ENCODE measurements around the gene ZNF598.
A peak's percentile ranks its signal among the peaks of the same experiment; 100 is the strongest.

Gene ZNF598

DNA sequence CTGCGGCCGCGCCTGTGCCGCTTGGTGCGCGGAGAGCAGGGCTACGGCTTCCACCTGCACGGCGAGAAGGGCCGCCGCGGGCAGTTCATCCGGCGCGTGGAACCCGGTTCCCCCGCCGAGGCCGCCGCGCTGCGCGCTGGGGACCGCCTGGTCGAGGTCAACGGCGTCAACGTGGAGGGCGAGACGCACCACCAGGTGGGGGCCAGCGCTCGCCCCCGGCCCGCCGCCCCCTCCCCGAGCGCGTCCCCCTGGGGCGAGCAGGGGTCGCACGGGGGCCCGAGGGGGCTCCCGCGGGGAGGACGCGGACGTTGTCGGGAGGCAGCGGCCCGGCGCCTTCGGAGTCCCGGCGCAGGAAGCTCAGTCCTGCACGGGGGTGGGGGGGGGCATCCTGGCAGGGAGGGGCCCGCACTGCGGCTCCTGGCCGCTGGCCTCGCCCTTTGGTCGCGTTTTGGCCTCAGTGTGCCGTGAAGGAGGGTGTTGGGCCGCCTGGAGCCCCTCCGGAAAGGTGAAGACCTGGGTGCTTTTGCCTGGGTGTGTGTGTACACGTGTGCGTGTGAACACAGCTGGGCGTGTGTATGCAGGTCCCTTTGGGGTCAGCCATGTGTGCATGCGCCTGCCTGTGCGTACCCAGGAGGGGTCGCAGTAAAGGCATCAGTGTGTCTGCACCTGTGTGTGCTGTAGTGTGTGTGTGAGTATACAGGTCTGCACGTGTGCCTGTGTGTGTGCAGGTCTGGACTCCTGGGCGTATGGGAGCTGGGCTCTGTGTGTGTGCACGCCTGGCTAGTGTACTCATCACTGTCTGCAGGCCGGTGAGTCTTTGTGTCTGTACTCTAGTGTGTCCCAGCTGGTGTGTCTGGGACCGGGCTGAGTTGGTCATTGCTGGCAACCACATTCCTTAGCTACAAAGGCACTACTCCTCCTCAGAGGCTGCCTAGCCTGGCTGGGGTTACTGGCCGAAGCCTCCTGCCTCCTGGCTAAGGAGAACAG, 17.7 kb upstream of the ZNF598 start:
- H3K36me3 Mint-ChIP-seq (ENCODE audit: low read depth) = no peaks in the 10 kb centered on the region
- no peaks in the 10 kb centered on the region for H3K9me3 Mint-ChIP-seq
- H3K4me3 Mint-ChIP-seq = peak overlapping the region; percentile 66
- no peak for DNase-seq (ENCODE audit: low spot score)
- peaks cover 32% of the 10 kb centered on the region for H3K27me3 Mint-ChIP-seq (ENCODE audit: low read depth)
- no peak overlapping the region for H3K27ac Mint-ChIP-seq
- peaks cover 11% of the 10 kb centered on the region for H3K4me1 Mint-ChIP-seq (ENCODE audit: low read depth)

DNA sequence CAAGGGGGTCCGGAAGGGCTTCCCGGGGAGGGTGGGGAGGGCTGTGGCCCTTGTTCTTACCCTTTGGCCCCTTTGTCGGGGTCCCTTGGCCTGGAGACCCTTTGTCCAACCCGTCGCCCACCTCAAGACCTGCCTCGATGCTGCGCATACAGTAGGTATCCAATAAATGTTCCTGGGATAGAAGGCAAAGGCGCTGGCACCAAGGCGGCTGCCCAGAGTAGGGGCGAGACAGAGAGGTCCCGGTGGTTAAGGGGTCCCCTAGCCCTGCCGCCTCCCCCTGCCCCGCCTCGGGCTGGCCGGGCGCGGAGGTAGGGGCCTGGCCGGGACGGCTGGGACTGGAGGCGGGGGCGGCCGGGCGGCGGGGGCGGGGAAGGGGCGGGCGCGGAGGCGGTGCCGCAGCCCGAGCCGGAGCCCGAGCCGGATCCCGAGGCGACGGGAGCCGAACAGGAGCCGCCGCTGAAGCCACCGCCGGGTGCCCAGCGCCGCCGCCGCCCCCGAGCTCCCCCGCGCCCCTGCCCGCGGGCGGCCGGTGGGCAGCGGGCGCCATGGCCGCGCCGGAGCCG, 16.9 kb upstream of the ZNF598 start, which contains the start of gene NHERF2:
NHERF2 (plus strand) TSS at position 442 of the 563 bp plus-strand sequence; CDS start at position 546, 104 bp downstream.
- Mint-ChIP-seq H3K36me3 (ENCODE audit: low read depth) (no peaks in the 10 kb centered on the region), H3K9me3 (no peaks in the 10 kb centered on the region), H3K27me3 (ENCODE audit: low read depth) (peaks cover 35% of the 10 kb centered on the region), H3K4me1 (ENCODE audit: low read depth) (peaks cover 11% of the 10 kb centered on the region), H3K4me3 (peak within 1 kb of the TSS; percentile 66), H3K27ac (no peak within 1 kb of the TSS)
- no peak for DNase-seq (ENCODE audit: low spot score)

DNA sequence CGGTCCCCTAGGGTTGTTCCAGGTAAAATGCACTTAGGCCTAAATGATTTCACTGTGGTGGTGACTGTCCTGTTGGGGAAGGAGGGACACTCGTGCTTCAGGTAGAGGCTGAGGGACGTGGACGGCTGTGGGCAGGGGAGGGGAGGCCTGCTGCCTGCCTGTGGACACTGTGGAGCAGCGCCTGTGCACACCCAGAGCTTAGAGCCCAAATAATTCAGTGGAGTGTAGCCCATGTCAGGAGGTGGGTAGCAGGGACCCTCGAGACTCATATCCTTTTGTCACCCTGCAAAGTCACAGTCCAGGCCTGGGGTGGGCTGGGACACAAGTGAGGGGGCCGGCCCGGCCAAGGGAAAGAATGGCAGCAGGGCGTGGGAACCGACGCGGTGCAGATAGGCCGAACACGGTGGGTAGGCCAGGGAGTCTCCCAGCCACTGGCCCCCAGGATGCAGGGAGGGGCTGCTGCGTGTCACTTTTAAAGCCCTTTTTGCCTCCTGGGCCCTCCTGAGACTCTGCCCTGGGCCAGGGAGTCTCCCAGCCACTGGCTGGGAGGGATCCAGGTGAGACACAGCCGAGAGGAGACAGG, 16.3 kb upstream of the ZNF598 start:
- Mint-ChIP-seq H3K27me3 (ENCODE audit: low read depth) (peaks cover 41% of the 10 kb centered on the region), H3K9me3 (no peaks in the 10 kb centered on the region), H3K27ac (no peak overlapping the region), H3K4me1 (ENCODE audit: low read depth) (peaks cover 11% of the 10 kb centered on the region), H3K4me3 (peak overlapping the region; percentile 59), H3K36me3 (ENCODE audit: low read depth) (no peaks in the 10 kb centered on the region)
- DNase-seq (ENCODE audit: low spot score) = no peak

DNA sequence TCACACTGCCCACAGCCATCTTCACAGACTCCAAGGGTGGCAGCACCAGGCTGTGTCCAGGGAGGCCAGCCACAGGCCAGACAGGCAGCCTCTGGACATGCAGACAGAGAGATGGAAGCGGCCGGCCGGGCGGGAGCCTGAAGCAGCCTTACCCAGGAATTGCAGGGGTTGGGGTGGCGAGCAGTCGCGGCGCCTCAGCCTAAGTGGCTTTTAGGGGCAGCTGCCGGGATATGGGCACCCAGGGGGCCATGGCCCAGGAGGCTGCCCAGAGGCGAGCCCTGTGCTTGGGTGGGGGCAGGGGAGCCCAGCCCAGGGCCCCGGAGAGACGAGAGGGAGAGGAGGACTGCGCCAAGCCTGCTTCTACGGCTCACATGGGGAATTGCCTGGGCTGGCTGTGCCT, 15.6 kb upstream of the ZNF598 start:
- Mint-ChIP-seq H3K9me3 (no peaks in the 10 kb centered on the region), H3K36me3 (ENCODE audit: low read depth) (no peaks in the 10 kb centered on the region), H3K27ac (no peak overlapping the region), H3K4me3 (peak overlapping the region; percentile 59), H3K27me3 (ENCODE audit: low read depth) (peaks cover 46% of the 10 kb centered on the region), H3K4me1 (ENCODE audit: low read depth) (peaks cover 11% of the 10 kb centered on the region)
- DNase-seq (ENCODE audit: low spot score) = no peak

DNA sequence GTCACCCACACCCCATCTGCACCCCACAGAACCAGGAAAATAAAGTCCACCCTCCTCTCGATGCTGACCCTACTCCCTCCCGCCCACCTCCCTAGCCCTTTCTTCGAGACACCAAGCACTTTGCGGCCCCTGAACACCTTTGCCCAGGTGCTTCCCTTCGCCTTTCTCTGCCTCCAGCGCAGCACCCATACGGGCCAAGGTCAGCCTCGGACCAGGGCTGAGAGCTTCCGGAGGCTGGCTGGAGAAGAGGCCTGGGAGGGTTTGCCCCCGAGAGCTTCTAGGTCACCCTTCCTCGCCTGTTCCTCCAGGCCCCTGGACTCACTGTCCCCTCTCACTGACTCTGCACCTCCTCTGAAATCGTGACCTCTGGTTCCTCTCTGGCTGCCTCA, 14.4 kb upstream of the ZNF598 start:
- H3K27ac Mint-ChIP-seq = peak overlapping the region; percentile 59
- H3K4me1 Mint-ChIP-seq (ENCODE audit: low read depth) = peaks cover 11% of the 10 kb centered on the region
- no peak for DNase-seq (ENCODE audit: low spot score)
- no peaks in the 10 kb centered on the region for H3K9me3 Mint-ChIP-seq
- H3K4me3 Mint-ChIP-seq = peak overlapping the region; percentile 28
- no peaks in the 10 kb centered on the region for H3K36me3 Mint-ChIP-seq (ENCODE audit: low read depth)
- peaks cover 49% of the 10 kb centered on the region for H3K27me3 Mint-ChIP-seq (ENCODE audit: low read depth)

DNA sequence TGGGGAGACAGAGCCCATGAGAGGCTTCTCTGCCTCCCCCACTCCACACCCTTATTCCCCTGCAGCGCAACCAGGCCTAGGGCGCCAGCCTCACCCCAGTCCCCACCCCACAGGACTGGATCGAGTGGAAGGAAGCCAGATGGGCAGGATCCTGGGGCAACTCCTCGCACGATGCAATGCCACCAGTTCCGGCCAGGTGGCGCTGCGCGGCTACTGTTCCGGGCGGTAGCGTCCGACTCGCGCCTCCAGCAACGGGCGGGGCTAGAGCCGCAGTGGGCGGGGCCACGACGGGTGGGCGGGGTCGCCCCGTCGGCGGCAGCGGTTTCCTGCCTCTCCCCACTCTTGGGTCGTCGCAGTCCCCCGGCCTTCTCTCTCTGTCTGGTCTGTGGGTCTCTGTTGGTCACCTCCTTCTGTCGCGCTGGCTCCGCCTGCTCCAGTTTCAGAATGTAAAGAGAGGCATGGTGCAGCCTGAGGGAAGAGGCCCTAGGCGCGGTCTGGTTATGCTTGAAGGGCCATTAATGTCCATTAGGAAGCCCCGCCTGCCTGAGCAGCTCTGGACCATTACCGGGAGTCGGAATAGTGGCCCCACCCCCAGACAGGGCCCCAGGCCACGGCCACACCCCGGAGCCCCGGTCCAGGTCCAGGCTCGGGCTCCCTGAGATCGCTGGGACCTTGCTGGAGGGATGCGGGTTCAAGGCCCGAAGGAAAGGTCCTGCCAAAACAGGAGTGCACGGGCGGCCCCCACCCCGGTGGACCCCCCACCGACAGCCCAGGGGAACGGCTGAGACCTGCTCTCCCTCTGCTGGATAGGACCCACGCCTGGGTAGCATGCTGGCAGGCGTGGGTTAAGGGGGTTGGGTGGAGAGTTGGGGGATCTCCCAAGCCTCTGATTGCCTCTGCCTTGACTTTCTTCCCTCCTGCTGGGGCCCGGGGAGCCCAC, 13.7 kb upstream of the ZNF598 start:
- peak overlapping the region; percentile 71 for H3K4me3 Mint-ChIP-seq
- peak overlapping the region; percentile 69 for H3K27ac Mint-ChIP-seq
- H3K9me3 Mint-ChIP-seq = no peaks in the 10 kb centered on the region
- peaks cover 11% of the 10 kb centered on the region for H3K4me1 Mint-ChIP-seq (ENCODE audit: low read depth)
- DNase-seq (ENCODE audit: low spot score) = peak; percentile 91
- peaks cover 47% of the 10 kb centered on the region for H3K27me3 Mint-ChIP-seq (ENCODE audit: low read depth)
- no peaks in the 10 kb centered on the region for H3K36me3 Mint-ChIP-seq (ENCODE audit: low read depth)

DNA sequence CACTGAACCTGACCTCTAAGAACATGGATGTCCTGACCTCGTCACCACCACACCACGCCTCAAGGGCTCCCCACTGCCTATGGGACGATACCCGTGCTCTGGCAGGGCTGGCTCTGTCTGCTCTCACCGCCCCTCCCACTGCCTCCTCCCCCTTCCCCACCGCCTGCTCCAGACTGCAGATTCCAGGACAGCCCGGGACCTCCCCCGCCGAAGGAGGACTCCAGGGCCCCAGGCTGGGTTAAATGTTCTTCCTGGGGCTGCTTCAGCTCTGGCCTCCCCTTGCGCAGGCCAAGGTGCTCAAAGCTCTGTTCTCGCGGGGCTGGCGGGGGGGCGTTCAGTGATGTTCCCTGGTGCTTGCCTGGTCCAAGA, 13.1 kb upstream of the ZNF598 start:
- H3K36me3 Mint-ChIP-seq (ENCODE audit: low read depth) = no peaks in the 10 kb centered on the region
- no peak for DNase-seq (ENCODE audit: low spot score)

DNA sequence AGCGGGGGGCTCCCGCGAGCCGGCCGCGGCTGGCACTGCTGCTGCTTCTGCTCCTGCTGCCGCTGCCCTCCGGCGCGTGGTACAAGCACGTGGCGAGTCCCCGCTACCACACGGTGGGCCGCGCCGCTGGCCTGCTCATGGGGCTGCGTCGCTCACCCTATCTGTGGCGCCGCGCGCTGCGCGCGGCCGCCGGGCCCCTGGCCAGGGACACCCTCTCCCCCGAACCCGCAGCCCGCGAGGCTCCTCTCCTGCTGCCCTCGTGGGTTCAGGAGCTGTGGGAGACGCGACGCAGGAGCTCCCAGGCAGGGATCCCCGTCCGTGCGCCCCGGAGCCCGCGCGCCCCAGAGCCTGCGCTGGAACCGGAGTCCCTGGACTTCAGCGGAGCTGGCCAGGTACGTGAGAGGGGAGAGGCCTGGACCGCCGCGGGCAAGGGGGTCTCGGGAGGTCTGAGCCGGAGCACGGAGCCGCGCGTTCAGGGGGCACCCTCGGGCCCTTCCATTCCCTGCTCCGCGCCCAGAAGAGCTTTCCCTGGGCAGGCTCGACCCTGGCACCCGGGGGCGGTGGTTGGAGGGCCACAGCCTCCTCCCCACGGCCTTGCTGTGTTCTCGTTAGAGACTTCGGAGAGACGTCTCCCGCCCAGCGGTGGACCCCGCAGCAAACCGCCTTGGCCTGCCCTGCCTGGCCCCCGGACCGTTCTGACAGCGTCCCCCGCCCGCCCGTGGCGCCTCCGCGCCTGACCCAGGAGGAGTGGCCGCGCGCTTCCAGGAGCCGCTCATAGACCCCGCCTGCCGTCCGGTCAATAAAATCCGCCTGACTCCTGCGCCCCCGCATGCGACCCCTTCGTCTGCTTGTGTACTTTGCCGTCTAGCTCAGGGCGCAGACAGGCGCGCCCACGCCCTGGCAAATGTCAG, 10.6 kb upstream of the ZNF598 start:
- Mint-ChIP-seq H3K4me1 (ENCODE audit: low read depth) (peaks cover 11% of the 10 kb centered on the region), H3K27me3 (ENCODE audit: low read depth) (peaks cover 33% of the 10 kb centered on the region), H3K4me3 (peak overlapping the region; percentile 26), H3K36me3 (ENCODE audit: low read depth) (no peaks in the 10 kb centered on the region), H3K9me3 (no peaks in the 10 kb centered on the region), H3K27ac (no peak overlapping the region)
- DNase-seq (ENCODE audit: low spot score) = no peak

More for the DNA sequence above, 13.1 kb upstream of the ZNF598 start:
- Mint-ChIP-seq H3K4me3 (peak overlapping the region; percentile 71), H3K4me1 (ENCODE audit: low read depth) (peaks cover 11% of the 10 kb centered on the region), H3K27ac (no peak overlapping the region), H3K27me3 (ENCODE audit: low read depth) (peaks cover 43% of the 10 kb centered on the region), H3K9me3 (no peaks in the 10 kb centered on the region)

DNA sequence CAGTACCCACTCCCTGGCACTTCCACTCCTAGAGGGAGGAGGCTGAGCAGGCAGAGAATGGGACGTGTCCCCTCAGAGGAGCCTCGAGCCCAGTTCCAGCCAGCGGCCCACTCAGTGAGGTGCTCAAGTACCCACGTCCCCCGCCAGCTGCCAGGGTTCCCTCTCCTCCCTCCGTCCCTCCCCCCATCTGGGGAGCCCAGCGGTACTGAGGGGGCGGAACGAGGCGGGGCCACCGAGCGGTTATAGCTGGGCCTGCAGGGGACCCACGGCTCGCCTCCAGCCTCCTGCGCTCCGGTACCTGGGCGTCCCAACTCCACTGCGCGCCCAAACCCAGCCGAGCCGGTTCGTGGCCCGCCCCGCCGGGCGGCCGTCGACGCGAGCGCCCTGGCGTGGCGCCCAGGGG, 9.9 kb upstream of the ZNF598 start, which contains the start of gene NPW:
NPW (plus strand) TSS at position 268 of the 403 bp plus-strand sequence.
- no peaks in the 10 kb centered on the region for H3K36me3 Mint-ChIP-seq (ENCODE audit: low read depth)
- H3K27ac Mint-ChIP-seq = no peak within 1 kb of the TSS
- no peak for DNase-seq (ENCODE audit: low spot score)
- no peaks in the 10 kb centered on the region for H3K9me3 Mint-ChIP-seq
- peaks cover 31% of the 10 kb centered on the region for H3K27me3 Mint-ChIP-seq (ENCODE audit: low read depth)
- peaks cover 11% of the 10 kb centered on the region for H3K4me1 Mint-ChIP-seq (ENCODE audit: low read depth)
- H3K4me3 Mint-ChIP-seq = peak within 1 kb of the TSS; percentile 26

DNA sequence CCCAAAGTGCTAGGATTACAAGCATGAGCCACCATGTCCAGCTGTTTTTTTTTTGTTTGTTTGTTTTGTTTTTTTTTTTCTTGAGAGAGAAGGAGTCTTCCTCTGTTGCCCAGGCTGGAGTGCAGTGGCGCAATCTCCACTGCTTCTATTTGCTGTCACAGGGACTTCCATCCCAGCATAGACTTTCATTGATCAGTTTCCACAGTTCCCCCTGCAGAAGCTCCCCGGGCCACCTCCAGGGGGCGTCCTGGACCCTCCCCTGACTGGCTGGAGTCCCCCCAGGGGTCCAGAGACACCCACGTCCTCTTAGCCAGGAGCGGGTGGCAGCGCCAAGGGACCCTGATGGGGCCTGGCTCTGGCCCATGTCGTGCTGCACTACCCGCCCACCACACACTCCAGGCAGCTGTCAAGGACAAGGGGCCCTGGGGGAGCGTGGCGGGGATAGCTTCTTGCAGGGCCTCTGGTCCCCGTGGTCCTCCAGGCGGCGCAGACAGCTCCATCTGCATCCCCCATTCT, 6.8 kb upstream of the ZNF598 start:
- DNase-seq (ENCODE audit: low spot score) = no peak
- H3K27ac Mint-ChIP-seq = no peak overlapping the region
- no peak overlapping the region for H3K4me3 Mint-ChIP-seq
- H3K9me3 Mint-ChIP-seq = no peaks in the 10 kb centered on the region
- no peaks in the 10 kb centered on the region for H3K36me3 Mint-ChIP-seq (ENCODE audit: low read depth)
- H3K27me3 Mint-ChIP-seq (ENCODE audit: low read depth) = peaks cover 20% of the 10 kb centered on the region
- no peaks in the 10 kb centered on the region for H3K4me1 Mint-ChIP-seq (ENCODE audit: low read depth)

DNA sequence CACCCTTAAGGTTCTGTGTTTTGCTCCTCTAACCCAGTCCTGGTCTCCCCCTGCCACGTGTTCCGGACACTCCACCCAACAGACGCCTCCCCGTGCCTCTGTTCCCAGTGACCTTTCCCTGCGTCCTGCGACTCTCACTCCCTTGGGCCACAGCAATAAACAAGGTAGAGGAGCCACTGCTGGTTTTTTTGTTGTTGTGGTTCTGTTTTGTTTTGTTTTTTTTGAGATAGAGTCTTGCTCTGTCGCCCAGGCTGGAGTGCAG, 6.3 kb upstream of the ZNF598 start:
- no peak for DNase-seq (ENCODE audit: low spot score)
- Mint-ChIP-seq H3K4me1 (ENCODE audit: low read depth) (no peaks in the 10 kb centered on the region), H3K27me3 (ENCODE audit: low read depth) (peaks cover 14% of the 10 kb centered on the region), H3K9me3 (no peaks in the 10 kb centered on the region), H3K27ac (no peak overlapping the region), H3K36me3 (ENCODE audit: low read depth) (no peaks in the 10 kb centered on the region), H3K4me3 (no peak overlapping the region)

DNA sequence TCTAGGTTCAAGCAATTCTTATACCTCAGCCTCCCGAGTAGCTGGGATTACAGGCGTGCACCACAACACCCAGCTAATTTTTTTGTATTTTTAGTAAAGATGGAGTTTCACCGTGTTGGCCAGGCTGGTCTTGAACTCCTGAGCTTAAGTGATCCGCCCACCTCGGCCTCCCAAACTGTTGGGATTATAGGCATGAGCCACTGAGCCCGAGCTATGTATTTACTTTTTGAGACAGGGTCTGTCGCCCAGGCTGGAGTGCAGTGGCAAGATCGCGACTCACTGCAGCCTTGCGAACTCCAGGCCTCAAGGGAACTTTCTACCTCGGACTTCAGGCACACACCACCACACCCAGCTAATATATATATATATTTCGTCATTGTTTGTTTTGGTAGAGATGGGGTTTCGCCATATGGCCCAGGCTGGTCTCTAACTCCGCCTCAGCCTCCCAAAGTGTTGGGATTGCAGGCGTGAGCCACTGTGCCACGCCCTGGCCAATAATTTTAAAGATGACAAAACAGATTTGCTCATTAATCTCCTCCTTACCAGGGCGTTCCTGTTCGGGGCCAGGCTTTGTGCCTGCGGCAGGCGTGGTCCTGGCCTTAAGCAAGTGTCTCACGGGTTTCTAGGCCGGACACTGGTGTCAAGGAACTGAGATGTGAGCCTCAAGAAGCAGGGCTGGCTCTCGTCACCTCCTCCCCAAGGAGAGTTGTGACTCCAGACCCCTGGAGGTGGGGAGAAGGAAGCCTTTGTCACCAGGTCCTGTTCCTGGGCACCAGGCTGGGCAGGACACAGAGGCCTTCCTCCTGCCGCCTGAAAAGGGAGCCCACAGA, 5.7 kb upstream of the ZNF598 start:
- H3K27me3 Mint-ChIP-seq (ENCODE audit: low read depth) = peaks cover 10% of the 10 kb centered on the region
- DNase-seq (ENCODE audit: low spot score) = no peak
- H3K27ac Mint-ChIP-seq = no peak overlapping the region
- no peaks in the 10 kb centered on the region for H3K36me3 Mint-ChIP-seq (ENCODE audit: low read depth)
- no peaks in the 10 kb centered on the region for H3K9me3 Mint-ChIP-seq
- H3K4me1 Mint-ChIP-seq (ENCODE audit: low read depth) = peaks cover under 1% of the 10 kb centered on the region
- no peak overlapping the region for H3K4me3 Mint-ChIP-seq

All from T-helper 2 cell treated with Interferon-gamma antibody and Interleukin-4, amounts not matched to agents 5 μg/mL and 100 μg/mL, for 36 hours (primary cell).